Adrenal gland (tissue), 5 donors: ENCODE data around the gene ACAT2.
"Not testable (repeated sequence)": the region's sequence is repeated elsewhere in the genome, so short reads cannot be mapped to it uniquely, and the experiment has no call there.

Experiments
- POLR2A ChIP-seq, 2 donors: fragments of 450-650 bp; IDR thresholded peaks; one replicate each; pipeline ENCODE4 v1.6.1; 2017; ENCODE audit warnings: antibody characterized with exemption in 2 of 2, mild to moderate bottlenecking in 2 of 2, moderate library complexity in 1 of 2
- TF ChIP-seq, protein P1 (sequence below), 6 experiments: fragments of 450-650 bp in 4 of 6; fragments of 200-600 bp in 2 of 6; sonication (generic) in 1 of 6; IDR thresholded peaks; 1 replicate in 5 of 6; 2 replicates in 1 of 6; pipeline versions ENCODE4 v1.5.1 to v1.8.0; 2016 to 2021; ENCODE audit warnings: antibody characterized with exemption in 6 of 6, mild to moderate bottlenecking in 2 of 6, moderate library complexity in 1 of 6
- donor health status: DM: no; HTN: no; CAD: no.

DNA sequence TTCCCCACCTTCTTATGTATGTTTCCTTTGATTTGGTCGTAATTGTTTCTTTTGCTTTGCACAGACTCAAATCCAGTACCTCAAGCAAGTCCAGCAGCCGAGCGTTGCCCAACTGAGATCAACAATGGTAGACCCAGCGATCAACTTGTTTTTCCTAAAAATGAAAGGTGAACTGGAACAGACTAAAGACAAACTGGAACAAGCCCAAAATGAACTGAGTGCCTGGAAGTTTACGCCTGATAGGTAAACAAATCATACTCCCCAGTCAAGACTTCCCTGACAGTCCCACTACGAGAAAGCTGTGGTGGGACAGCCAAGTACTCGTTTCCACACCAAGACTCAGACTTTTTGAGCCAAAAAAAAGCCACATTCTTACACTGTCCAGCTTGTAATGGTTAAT lies 13.7 kb upstream of the ACAT2 start:
- not testable (repeated sequence) for TF ChIP-seq POLR2A (IDR thresholded peaks at IDR 0.05)
- TF ChIP-seq, protein P1, sequence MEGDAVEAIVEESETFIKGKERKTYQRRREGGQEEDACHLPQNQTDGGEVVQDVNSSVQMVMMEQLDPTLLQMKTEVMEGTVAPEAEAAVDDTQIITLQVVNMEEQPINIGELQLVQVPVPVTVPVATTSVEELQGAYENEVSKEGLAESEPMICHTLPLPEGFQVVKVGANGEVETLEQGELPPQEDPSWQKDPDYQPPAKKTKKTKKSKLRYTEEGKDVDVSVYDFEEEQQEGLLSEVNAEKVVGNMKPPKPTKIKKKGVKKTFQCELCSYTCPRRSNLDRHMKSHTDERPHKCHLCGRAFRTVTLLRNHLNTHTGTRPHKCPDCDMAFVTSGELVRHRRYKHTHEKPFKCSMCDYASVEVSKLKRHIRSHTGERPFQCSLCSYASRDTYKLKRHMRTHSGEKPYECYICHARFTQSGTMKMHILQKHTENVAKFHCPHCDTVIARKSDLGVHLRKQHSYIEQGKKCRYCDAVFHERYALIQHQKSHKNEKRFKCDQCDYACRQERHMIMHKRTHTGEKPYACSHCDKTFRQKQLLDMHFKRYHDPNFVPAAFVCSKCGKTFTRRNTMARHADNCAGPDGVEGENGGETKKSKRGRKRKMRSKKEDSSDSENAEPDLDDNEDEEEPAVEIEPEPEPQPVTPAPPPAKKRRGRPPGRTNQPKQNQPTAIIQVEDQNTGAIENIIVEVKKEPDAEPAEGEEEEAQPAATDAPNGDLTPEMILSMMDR (IDR thresholded peaks at IDR 0.05): not testable (repeated sequence)
